ENCODE data around the gene GLYR1.

DNA sequence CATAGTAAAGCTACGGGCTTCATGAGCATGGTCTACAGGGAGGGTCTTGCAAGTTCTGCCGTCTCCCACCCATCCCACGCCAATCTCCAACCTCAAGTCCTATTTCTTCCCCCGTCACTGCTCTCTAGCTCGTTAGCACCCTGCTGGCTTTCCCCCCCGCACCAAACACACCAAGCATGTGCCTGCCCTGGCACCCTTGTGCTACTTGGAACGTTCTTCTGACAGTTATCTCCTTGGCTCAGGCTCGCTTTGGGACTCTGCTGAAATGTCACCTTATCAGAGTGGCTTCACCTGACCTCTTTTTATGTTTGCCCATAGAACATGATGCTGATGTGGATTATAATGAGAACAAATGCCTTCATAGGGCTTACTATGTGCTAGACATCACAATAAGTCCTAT is 21.9 kb downstream of the GLYR1 start:
- TF ChIP-seq, protein P1, sequence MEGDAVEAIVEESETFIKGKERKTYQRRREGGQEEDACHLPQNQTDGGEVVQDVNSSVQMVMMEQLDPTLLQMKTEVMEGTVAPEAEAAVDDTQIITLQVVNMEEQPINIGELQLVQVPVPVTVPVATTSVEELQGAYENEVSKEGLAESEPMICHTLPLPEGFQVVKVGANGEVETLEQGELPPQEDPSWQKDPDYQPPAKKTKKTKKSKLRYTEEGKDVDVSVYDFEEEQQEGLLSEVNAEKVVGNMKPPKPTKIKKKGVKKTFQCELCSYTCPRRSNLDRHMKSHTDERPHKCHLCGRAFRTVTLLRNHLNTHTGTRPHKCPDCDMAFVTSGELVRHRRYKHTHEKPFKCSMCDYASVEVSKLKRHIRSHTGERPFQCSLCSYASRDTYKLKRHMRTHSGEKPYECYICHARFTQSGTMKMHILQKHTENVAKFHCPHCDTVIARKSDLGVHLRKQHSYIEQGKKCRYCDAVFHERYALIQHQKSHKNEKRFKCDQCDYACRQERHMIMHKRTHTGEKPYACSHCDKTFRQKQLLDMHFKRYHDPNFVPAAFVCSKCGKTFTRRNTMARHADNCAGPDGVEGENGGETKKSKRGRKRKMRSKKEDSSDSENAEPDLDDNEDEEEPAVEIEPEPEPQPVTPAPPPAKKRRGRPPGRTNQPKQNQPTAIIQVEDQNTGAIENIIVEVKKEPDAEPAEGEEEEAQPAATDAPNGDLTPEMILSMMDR (IDR thresholded peaks at IDR 0.05) = no peak
- no peak for TF ChIP-seq POLR2A (IDR thresholded peaks at IDR 0.05)
